HG03432 (cell line): Measurements from ENCODE around the gene GALK1.
"Not testable (repeated sequence)": the region's sequence is repeated elsewhere in the genome, so short reads cannot be mapped to it uniquely, and the experiment has no call there.

Experiments
- ATAC-seq: cut with Tn5 transposase; IDR thresholded peaks from one replicate; pipeline ENCODE4 v1.9.1; 2021; ENCODE audit warnings: mild to moderate bottlenecking, moderate library complexity; ENCODE audit not compliant: unreplicated experiment

The GALK1 gene

GRCh38 chr17:75764711-75765421 is at the start of gene GALK1:
Gene GALK1 (minus strand): TSS chr17:75765192. CDS start chr17:75765136, 56 bp downstream.
- peak; percentile 74 for ATAC-seq

GRCh38 chr17:75814021-75814395 is 49.0 kb upstream of the GALK1 start:
- no peak for ATAC-seq

GRCh38 chr17:75813081-75814020 is 48.4 kb upstream of the GALK1 start:
- no peak for ATAC-seq

- ATAC-seq = no peak
Measured at GRCh38 chr17:75812096-75813013, 47.4 kb upstream of the GALK1 start.

- no peak for ATAC-seq
Measured at GRCh38 chr17:75811174-75811573, 46.2 kb upstream of the GALK1 start.

GRCh38 chr17:75810756-75811155 is 45.8 kb upstream of the GALK1 start:
- not testable (repeated sequence) for ATAC-seq

GRCh38 chr17:75810216-75810615 is 45.2 kb upstream of the GALK1 start:
- no peak for ATAC-seq

- ATAC-seq = no peak
Measured at GRCh38 chr17:75809631-75810111, 44.7 kb upstream of the GALK1 start.

GRCh38 chr17:75808905-75809621 is 44.1 kb upstream of the GALK1 start:
- ATAC-seq = peak; percentile 67

- peak; percentile 6 for ATAC-seq
Measured at GRCh38 chr17:75808549-75808904, 43.5 kb upstream of the GALK1 start.

- ATAC-seq = no peak
Measured at GRCh38 chr17:75807861-75808260, 42.9 kb upstream of the GALK1 start.

- no peak for ATAC-seq
Measured at GRCh38 chr17:75806822-75807500, 42.0 kb upstream of the GALK1 start.

- ATAC-seq = no peak
Measured at GRCh38 chr17:75803883-75804282, 38.9 kb upstream of the GALK1 start.

GRCh38 chr17:75799402-75799801 is 34.4 kb upstream of the GALK1 start:
- no peak for ATAC-seq

- no peak for ATAC-seq
Measured at GRCh38 chr17:75795820-75796607, 31.0 kb upstream of the GALK1 start.

GRCh38 chr17:75793460-75793859 is 28.5 kb upstream of the GALK1 start:
- ATAC-seq = no peak

- no peak for ATAC-seq
Measured at GRCh38 chr17:75791254-75791653, 26.3 kb upstream of the GALK1 start.

GRCh38 chr17:75785016-75785890 is 20.3 kb upstream of the GALK1 start:
- ATAC-seq = peak; percentile 68
